ENCODE data around the gene SH3YL1.

Gene SH3YL1

DNA sequence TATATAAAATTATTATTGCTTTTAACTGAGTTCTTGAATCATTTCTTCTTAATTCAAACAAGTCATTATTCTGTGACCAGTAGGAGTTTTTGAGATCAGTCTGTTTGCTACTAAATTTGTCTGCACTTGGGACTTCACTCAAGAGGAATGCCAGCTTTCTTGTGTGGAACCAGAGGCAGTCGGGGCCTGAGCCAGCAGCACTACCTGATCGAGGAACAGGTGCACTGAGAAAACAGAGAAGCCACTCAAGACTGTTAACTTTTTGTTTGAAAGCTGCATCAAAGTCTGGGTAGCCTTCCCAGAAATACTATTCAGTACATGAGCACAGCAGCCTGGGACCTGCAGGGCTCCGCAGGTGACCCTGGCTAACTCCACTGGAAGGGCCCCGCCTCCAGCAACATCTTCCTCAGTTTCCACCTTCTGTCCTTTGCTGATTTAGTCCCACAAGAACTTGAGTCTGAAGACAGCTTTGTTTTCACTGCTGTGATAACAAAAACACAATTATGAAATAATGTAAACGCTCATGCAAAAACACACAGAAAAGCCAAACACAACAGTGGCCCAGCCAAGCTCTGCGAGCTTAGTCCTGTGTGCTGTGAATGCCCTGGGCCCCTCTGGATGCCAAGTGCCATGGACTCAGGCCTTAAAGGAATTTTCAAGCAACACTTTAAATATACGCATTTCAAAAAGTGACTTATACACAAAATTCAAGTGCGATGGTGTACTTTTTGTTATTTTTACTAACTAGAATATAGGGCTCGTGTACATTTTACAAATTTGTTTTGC, 62.0 kb downstream of the SH3YL1 start:
- no peaks in the 10 kb centered on the region for H3K27me3 Mint-ChIP-seq (ENCODE audit: low read depth)
- no peaks in the 10 kb centered on the region for H3K36me3 Mint-ChIP-seq (ENCODE audit: low read depth)
- H3K4me1 Mint-ChIP-seq (ENCODE audit: low read depth): no peaks in the 10 kb centered on the region
- peaks cover 15% of the 10 kb centered on the region for H3K9me3 Mint-ChIP-seq
- no peak overlapping the region for H3K4me3 Mint-ChIP-seq
- no peak overlapping the region for H3K27ac Mint-ChIP-seq

DNA sequence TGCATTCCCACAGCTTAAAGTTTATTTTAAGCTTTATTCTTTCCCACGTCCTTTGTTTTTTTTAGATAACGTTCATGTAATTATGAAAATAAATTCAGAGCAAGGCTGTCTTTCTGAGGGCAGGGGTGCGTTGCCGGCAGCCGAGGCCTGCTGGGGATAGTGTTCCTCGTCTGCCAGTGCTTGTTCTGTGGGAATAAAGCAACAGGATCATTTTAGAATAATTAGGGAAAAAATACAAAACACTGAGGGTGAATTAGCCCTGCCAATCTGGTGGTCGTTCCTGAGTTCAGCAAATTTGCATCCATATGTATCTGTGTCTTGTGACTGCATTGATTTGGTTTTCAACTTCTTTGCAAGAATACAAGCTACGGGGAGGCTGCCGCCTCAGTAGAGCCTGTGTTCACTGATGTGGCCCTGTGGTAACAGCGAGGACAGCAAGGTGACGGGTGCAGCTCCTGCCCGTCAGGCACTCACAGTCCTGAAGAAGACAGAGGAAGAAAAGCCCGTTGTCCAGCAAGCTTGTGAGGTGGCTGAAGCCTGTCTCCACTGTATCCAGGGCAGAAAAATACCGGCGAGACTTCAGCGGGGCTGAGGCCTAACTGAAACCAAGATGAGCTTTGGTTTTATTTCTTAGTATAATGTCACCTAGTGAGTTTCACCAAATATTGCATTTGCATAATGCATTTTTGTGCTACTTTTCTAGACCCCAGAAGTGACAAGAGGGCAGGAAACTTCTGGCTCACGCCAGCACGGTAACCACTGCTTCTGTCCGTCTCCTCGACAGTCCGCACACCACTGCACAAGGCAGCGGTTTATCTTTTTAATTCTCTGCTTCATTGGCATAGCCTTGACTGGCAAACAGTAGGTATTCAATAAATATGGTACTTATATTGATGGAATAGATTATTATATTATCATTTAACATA, 64.5 kb downstream of the SH3YL1 start:
- H3K27ac Mint-ChIP-seq: no peak overlapping the region
- no peaks in the 10 kb centered on the region for H3K36me3 Mint-ChIP-seq (ENCODE audit: low read depth)
- H3K4me1 Mint-ChIP-seq (ENCODE audit: low read depth): no peaks in the 10 kb centered on the region
- no peak overlapping the region for H3K4me3 Mint-ChIP-seq
- no peaks in the 10 kb centered on the region for H3K27me3 Mint-ChIP-seq (ENCODE audit: low read depth)
- peaks cover 6% of the 10 kb centered on the region for H3K9me3 Mint-ChIP-seq

DNA sequence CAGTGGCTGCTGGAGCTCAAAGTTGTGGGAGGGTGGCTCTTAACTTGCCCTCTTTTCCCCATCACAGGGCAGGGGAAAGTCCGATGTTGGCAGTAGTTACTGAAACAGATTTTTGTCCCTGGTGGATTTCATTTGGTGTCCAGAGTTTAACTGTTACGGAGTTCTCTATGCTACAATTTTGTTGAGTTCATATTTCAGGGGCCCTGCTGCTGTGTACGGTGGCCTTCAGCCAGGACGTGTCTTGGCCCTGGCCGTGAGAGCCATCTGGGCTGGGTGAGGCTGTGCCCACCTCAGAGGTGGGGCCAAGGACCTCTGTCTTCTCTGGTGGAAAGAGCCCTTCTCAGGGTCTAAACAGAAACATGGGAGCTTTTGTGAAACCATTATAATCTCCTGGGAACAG, 67.4 kb downstream of the SH3YL1 start:
- Mint-ChIP-seq H3K4me3 (no peak overlapping the region), H3K9me3 (no peaks in the 10 kb centered on the region), H3K4me1 (ENCODE audit: low read depth) (no peaks in the 10 kb centered on the region), H3K27me3 (ENCODE audit: low read depth) (no peaks in the 10 kb centered on the region), H3K27ac (no peak overlapping the region), H3K36me3 (ENCODE audit: low read depth) (no peaks in the 10 kb centered on the region)

DNA sequence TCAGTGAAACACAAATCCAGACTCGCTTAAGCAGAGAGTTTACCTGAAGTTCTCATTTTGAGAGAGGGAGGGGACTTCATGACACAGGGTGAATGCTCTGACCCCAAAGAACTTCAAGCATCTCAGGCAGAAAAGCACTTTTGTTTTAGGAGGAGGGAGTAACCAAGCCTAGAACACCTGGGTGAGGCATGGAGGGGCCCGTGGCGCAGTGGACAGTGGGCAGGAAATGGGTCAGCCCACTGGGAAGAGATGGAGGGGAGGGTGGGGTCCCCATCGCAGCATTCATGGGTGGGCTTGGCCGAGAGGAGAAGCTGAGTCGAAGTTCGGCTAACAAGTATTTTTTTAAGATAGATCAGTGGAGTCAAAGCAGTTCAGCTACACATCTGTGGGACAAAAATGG, 67.9 kb downstream of the SH3YL1 start:
- Mint-ChIP-seq H3K4me1 (ENCODE audit: low read depth) (no peaks in the 10 kb centered on the region), H3K27me3 (ENCODE audit: low read depth) (no peaks in the 10 kb centered on the region), H3K36me3 (ENCODE audit: low read depth) (no peaks in the 10 kb centered on the region), H3K4me3 (no peak overlapping the region), H3K9me3 (no peaks in the 10 kb centered on the region), H3K27ac (no peak overlapping the region)

DNA sequence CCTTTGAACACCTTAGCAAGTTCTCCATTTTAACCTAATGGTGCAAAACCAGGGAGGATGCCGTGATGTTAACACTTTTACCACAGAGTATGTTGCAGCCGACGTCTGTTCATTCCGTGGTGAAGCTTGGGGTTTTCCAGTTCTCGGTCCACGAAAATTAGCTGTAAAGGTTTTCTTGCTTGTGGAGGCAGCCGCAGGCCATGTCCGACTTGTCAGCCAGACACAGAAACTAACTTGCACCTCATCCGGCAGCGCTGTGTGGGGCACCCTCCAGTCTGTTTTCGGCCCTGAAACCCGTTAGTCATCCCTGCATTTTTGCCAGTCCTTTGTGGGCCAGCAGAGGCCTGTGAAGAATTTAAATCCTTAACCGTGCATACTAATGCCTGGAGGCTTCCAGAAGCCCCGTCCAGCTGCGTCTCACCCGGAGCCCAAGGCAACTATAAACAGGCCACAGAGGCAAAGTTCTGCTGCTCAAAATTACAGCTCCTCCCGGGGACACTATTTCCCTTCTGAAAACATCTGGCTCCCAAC, 70.6 kb downstream of the SH3YL1 start:
- H3K27me3 Mint-ChIP-seq (ENCODE audit: low read depth): no peaks in the 10 kb centered on the region
- H3K9me3 Mint-ChIP-seq: peaks cover 3% of the 10 kb centered on the region
- no peaks in the 10 kb centered on the region for H3K4me1 Mint-ChIP-seq (ENCODE audit: low read depth)
- no peak overlapping the region for H3K4me3 Mint-ChIP-seq
- no peaks in the 10 kb centered on the region for H3K36me3 Mint-ChIP-seq (ENCODE audit: low read depth)
- no peak overlapping the region for H3K27ac Mint-ChIP-seq

DNA sequence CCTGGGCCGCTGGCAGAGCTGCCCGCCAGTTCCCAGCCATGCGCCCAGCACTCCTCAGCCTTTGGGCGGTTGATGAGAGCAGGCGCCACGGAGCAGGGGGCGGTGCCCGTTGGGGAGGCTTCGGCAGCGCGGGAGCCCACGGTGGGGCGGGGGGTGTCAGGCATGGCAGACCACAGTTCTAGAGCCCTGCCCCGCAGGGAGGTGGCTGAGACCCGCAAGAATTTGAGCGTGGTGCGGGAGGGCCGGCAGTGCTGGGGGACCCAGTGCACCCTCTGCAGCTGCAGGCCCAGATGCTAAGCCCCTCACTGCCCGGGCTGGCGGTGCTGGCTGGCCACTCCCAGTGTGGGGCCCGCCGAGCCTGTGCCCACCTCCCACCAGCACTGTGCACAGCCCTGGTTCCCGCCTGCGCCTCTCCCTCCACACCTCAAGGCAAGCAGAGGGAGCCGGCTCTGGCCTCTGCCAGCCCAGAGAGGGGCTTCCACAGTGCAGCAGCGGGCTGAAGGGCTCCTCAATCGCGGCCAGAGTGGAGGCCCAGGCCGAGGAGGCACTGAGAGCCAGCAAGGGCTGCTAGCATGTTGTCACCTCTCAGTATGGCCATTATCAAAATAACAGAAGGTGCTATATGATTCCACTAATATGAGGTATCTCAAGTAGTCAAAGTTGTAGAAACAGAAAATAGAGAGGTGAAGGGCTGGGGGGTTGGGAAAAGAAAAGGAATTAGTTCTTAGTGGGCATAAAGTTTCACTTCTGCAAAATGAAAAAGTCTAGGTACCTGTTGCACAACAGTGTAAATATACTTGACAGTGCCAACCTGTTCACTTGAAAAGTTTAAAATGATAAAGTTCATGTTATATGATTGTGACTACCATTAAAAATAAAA, 72.3 kb downstream of the SH3YL1 start:
- H3K4me3 Mint-ChIP-seq: no peak overlapping the region
- no peaks in the 10 kb centered on the region for H3K4me1 Mint-ChIP-seq (ENCODE audit: low read depth)
- no peaks in the 10 kb centered on the region for H3K27me3 Mint-ChIP-seq (ENCODE audit: low read depth)
- H3K27ac Mint-ChIP-seq: no peak overlapping the region
- H3K9me3 Mint-ChIP-seq: peaks cover 11% of the 10 kb centered on the region
- H3K36me3 Mint-ChIP-seq (ENCODE audit: low read depth): no peaks in the 10 kb centered on the region

DNA sequence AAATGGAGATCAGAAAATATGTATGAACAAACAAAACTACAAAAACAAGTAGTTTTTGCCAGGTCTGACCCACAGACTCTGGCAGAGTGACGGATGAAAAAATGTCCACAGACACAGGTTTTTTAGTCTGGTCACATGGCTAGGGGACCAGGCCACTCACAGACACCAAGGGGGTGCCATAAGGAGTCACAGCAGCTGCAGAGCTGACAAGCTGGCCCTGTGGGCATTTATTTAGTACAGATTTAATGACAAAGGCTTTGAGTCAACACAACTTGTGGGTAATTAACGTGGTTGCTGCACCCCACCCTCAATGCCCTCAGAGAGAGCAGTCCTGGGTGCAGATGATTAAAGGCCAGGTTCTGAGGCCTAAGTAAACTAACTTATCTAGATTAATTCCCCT, 76.0 kb downstream of the SH3YL1 start:
- no peaks in the 10 kb centered on the region for H3K27me3 Mint-ChIP-seq (ENCODE audit: low read depth)
- peaks cover 38% of the 10 kb centered on the region for H3K9me3 Mint-ChIP-seq
- no peaks in the 10 kb centered on the region for H3K4me1 Mint-ChIP-seq (ENCODE audit: low read depth)
- no peaks in the 10 kb centered on the region for H3K36me3 Mint-ChIP-seq (ENCODE audit: low read depth)
- H3K27ac Mint-ChIP-seq: no peak overlapping the region
- no peak overlapping the region for H3K4me3 Mint-ChIP-seq

DNA sequence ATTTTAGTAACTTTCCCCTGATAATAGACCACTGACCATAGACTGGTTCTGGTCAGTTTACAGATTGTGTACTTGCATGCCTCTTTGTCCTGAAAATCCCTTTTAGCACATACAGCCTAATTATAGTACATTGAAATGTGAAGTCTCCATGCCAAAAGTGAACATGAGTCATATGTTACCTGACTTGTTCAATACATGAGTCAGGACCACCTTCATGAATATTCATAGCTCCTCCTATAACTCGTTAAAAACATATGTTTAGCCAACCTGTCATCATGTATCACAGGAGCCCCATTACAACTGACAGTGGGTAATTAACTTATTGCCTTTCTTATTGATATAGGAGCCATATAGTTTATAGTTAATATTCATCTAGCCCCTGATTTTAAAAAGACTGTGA, 78.6 kb downstream of the SH3YL1 start:
- Mint-ChIP-seq H3K27ac (no peak overlapping the region), H3K4me3 (no peak overlapping the region), H3K27me3 (ENCODE audit: low read depth) (no peaks in the 10 kb centered on the region), H3K9me3 (peaks cover 42% of the 10 kb centered on the region), H3K4me1 (ENCODE audit: low read depth) (no peaks in the 10 kb centered on the region), H3K36me3 (ENCODE audit: low read depth) (no peaks in the 10 kb centered on the region)

DNA sequence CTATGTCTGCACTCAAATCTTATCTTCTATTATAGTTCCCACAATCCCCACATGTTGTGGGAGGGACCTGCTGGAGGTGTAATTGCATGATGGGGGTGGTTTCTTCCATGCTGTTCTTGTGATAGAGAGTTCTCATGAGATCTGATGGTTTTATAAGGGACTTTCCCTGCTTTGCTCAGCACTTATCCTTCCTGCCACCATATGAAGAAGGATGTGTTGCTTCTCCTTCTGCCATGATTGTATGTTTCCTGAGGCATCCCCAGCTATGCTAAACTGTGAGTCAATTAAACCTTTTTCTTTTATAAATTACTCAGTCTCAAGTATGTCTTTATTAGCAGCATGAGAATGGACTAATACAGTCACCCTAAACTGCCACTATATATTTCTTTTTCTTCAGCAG, 79.1 kb downstream of the SH3YL1 start:
- H3K36me3 Mint-ChIP-seq (ENCODE audit: low read depth): no peaks in the 10 kb centered on the region
- peaks cover 42% of the 10 kb centered on the region for H3K9me3 Mint-ChIP-seq
- no peaks in the 10 kb centered on the region for H3K4me1 Mint-ChIP-seq (ENCODE audit: low read depth)
- no peak overlapping the region for H3K27ac Mint-ChIP-seq
- H3K27me3 Mint-ChIP-seq (ENCODE audit: low read depth): peaks cover 5% of the 10 kb centered on the region
- H3K4me3 Mint-ChIP-seq: no peak overlapping the region

DNA sequence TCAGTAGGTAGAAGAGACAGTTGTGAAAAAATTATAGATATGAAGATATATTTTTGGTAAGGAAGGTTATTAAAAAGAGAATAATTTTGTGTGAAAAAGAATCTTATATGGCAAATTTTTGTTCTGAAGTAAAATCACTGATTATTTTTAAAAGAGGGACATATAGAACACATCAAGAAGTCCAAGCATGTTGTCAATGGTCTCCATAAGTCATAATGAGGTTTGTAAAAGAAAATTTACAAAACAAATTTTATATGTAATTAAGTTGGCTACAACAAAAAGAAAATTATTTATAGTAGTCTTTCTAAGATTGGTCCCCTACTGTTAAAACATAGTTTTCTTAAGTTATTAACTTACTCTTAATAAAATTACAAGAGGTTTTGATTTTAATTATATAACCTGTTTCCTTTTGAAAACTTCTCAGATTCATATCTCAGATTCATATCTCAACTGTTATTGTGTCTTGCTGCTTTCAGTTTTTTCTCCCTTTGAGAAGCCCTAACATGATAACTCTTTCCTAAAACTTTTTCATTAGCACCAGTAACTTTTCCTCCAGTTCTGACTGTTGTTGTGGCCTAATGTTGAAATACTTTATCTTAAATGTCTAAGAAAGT, 81.2 kb downstream of the SH3YL1 start:
- Mint-ChIP-seq H3K27me3 (ENCODE audit: low read depth) (peaks cover 10% of the 10 kb centered on the region), H3K9me3 (peaks cover 35% of the 10 kb centered on the region), H3K36me3 (ENCODE audit: low read depth) (no peaks in the 10 kb centered on the region), H3K4me1 (ENCODE audit: low read depth) (no peaks in the 10 kb centered on the region), H3K4me3 (no peak overlapping the region), H3K27ac (no peak overlapping the region)

DNA sequence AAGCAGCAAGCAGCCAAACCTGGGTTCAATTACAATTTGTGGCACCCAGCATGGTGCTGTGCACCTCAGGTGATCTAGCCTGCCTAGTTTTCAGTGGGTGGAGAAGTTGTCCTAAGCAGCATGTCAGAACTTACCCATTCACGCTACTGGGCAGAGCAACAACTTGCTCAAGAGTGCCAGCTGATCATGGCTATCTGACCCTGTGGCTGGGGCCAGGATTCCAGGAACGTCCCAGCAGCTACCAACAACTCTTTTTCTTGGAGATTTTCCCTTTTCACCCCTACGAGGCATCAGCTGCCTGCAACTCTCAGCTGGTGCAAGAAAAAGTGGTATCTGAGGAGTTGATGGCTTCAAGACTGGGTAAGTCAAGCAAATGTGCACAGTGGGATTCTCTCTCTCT, 83.5 kb downstream of the SH3YL1 start:
- no peak overlapping the region for H3K4me3 Mint-ChIP-seq
- H3K27me3 Mint-ChIP-seq (ENCODE audit: low read depth): peaks cover 22% of the 10 kb centered on the region
- H3K27ac Mint-ChIP-seq: no peak overlapping the region
- H3K36me3 Mint-ChIP-seq (ENCODE audit: low read depth): no peaks in the 10 kb centered on the region
- H3K4me1 Mint-ChIP-seq (ENCODE audit: low read depth): peaks cover 14% of the 10 kb centered on the region
- H3K9me3 Mint-ChIP-seq: peaks cover 21% of the 10 kb centered on the region

DNA sequence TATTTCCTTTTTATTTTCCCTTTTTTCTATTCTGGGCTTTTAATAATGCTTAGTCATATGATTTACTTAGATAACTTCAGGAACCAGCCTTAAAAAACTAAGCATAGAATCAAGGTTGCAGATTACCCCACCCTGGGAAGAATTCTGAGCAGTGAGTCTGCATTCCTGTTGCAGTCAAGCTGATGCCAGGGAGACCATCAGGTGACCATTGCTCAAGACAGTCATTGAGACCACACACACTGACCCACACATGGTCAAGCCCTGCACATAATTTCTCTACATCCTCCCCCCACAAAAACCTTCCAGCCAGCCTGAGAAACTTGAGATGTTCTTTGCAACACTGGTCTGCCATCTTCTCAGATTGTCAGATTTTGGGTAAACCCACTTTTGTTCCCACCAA, 83.9 kb downstream of the SH3YL1 start:
- Mint-ChIP-seq H3K36me3 (ENCODE audit: low read depth) (no peaks in the 10 kb centered on the region), H3K4me3 (no peak overlapping the region), H3K27me3 (ENCODE audit: low read depth) (peaks cover 27% of the 10 kb centered on the region), H3K9me3 (peaks cover 18% of the 10 kb centered on the region), H3K27ac (no peak overlapping the region), H3K4me1 (ENCODE audit: low read depth) (peaks cover 15% of the 10 kb centered on the region)

DNA sequence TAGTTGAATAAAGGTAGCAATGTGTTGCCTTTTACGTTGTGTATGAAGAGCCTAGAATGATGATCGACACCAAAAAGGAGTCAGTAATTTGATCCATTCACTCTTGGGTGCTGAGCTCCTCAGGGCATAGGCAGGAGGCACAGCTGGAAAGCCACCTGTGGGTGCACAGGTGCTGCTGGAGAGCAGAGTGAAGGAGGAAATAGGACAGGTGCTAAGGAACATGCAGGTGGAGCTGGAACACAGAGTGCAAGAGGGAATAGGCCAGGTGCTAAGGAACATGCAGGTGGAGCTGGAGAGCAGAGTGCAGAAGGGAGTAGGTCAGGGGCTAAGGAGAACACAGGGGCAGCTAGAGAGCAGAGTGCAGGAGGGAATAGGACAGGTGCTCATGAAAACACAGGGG, 86.1 kb downstream of the SH3YL1 start:
- peaks cover 16% of the 10 kb centered on the region for H3K4me1 Mint-ChIP-seq (ENCODE audit: low read depth)
- H3K9me3 Mint-ChIP-seq: peaks cover 3% of the 10 kb centered on the region
- no peak overlapping the region for H3K27ac Mint-ChIP-seq
- no peak overlapping the region for H3K4me3 Mint-ChIP-seq
- no peaks in the 10 kb centered on the region for H3K36me3 Mint-ChIP-seq (ENCODE audit: low read depth)
- H3K27me3 Mint-ChIP-seq (ENCODE audit: low read depth): peaks cover 33% of the 10 kb centered on the region

DNA sequence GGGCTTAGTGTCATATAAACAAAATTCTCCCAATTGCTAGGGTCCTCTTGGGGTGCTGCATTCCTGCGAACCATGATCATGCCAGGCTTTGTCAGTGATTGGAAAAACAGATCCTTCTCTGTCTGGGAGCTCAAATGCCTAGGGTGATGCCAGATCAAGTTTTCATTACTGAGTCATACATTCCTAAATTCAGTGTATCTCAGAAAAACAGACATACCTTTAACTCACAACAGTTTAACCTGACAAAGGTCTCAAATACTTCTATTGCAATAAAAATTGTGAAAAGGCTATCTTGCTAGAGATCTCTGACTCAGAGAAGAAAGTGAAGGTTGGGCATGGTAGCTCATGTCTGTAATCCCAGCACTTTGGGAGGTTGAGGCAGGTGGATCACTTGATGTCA, 86.9 kb downstream of the SH3YL1 start:
- no peak overlapping the region for H3K27ac Mint-ChIP-seq
- H3K4me3 Mint-ChIP-seq: no peak overlapping the region
- H3K9me3 Mint-ChIP-seq: peaks cover 3% of the 10 kb centered on the region
- peaks cover 16% of the 10 kb centered on the region for H3K4me1 Mint-ChIP-seq (ENCODE audit: low read depth)
- H3K36me3 Mint-ChIP-seq (ENCODE audit: low read depth): no peaks in the 10 kb centered on the region
- H3K27me3 Mint-ChIP-seq (ENCODE audit: low read depth): peaks cover 33% of the 10 kb centered on the region
